GM18861 (cell line): ENCODE measurements around the gene KRTAP9-1.
"Not testable (repeated sequence)": the region's sequence is repeated elsewhere in the genome, so short reads cannot be mapped to it uniquely, and the experiment has no call there.

Source experiments
- ATAC-seq: cut with Tn5 transposase; IDR thresholded peaks from one replicate; pipeline ENCODE4 v1.9.1; 2021; ENCODE audit not compliant: unreplicated experiment

Gene KRTAP9-1, protein sequence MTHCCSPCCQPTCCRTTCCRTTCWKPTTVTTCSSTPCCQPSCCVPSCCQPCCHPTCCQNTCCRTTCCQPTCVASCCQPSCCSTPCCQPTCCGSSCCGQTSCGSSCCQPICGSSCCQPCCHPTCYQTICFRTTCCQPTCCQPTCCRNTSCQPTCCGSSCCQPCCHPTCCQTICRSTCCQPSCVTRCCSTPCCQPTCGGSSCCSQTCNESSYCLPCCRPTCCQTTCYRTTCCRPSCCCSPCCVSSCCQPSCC

DNA sequence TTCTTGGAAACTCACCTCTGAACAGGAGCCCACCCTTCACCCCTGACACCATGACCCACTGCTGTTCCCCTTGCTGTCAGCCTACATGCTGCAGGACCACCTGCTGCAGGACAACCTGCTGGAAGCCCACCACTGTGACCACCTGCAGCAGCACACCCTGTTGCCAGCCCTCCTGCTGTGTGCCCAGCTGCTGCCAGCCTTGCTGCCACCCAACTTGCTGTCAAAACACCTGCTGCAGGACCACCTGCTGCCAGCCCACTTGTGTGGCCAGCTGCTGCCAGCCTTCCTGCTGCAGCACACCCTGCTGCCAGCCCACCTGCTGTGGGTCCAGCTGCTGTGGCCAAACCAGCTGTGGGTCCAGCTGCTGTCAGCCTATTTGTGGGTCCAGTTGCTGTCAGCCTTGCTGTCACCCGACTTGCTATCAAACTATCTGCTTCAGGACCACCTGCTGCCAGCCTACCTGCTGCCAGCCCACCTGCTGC is at the start of gene KRTAP9-1:
KRTAP9-1 (plus strand) TSS at position 51 of the 482 bp plus-strand sequence; CDS start at position 51, 0 bp downstream.
- not testable (repeated sequence) for ATAC-seq

DNA sequence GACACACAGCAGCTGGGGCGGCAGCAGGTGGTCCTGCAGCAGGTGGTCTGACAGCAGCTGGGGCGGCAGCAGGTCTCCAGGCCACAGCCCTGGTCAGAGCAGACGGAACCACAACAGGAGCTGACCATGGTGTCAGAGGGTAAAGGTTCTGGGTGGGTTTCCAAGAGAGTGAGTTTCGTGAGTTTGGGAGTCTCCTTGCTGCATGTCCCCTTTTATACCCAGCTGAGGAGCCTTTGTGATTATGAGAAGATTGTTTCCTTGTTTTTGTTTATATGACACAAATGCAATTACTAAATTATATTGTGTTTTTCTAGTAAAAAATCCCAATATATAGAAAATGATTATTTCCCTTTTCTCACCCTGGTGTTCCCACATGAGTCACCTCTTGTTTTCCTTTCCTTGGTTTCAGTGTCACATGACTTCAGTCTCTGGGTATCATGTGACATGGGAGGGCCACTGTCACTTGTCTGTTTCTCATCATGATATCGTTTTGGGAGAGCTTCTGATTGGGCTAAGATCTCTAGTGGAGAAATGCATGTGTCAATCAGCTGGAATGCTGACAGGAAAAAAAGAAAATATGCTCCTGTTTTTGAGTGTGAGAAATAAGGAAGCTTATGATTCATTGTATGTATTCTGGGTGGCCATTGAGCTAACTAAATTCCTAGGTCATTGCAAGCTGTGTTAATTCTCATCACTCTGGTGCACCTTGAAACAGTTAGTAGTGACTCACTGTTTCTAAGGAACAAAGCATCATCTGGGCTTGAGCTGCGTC is 49.1 kb upstream of the KRTAP9-1 start, which contains the start of gene KRTAP4-6:
KRTAP4-6 (minus strand) TSS at position 185 of the 772 bp plus-strand sequence; CDS start at position 128, 57 bp downstream.
- ATAC-seq, result no peak

DNA sequence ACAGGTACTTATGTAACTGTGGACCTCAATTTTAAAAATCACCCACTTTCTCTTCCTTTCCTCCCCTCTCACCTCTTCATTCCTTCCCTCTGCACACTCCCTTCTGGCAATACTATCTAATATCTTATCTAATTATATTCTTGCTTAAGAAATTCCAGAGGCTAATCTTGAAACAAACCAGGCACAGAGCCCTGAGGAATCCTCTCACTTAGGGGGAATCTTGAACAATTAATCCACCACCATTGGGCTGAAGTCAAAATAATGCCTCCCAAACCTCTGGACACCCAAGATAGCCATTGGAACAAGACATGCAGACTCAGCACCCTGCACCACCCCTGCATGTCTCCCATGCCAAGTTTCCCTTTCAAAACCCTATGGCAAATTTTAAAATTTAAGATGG is 48.3 kb upstream of the KRTAP9-1 start:
- ATAC-seq, result no peak

DNA sequence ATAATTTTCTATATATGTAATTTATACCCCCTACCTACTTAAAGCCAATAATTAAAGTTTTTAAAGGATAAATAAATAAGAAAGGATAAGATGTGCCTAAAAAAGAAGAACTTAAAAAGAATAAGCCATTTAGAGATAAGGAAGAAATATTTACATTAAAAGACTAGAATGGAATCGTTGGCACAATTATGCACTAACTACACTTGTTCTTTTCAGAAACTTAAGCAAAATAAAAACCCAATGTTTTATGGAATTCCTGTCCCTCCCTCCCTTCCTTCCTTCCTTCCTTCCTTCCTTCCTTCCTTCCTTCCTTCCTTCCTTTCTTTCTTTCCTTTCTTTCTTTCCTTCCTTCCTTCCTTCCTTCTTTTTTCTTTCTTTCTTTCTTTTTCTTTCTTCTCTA is 44.8 kb upstream of the KRTAP9-1 start:
- ATAC-seq, result no peak

DNA sequence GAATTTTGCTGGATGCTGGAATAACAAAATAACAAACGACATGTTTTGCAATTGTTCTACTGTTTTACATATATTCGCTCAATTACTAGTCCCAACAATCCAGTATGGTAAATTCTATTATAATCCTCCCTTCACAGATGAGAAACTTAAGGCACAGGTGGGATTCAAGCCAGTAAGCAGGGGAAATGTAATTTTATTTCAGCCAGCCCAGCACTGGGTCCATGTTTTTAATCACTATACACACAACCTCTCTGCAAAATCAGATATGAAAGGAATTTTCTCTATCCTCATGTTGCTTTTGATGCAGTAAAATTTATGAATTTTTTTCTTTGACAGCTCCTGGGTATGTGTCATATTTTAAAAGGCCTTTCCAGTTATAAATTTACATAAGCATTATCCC is 44.4 kb upstream of the KRTAP9-1 start:
- ATAC-seq, result no peak

DNA sequence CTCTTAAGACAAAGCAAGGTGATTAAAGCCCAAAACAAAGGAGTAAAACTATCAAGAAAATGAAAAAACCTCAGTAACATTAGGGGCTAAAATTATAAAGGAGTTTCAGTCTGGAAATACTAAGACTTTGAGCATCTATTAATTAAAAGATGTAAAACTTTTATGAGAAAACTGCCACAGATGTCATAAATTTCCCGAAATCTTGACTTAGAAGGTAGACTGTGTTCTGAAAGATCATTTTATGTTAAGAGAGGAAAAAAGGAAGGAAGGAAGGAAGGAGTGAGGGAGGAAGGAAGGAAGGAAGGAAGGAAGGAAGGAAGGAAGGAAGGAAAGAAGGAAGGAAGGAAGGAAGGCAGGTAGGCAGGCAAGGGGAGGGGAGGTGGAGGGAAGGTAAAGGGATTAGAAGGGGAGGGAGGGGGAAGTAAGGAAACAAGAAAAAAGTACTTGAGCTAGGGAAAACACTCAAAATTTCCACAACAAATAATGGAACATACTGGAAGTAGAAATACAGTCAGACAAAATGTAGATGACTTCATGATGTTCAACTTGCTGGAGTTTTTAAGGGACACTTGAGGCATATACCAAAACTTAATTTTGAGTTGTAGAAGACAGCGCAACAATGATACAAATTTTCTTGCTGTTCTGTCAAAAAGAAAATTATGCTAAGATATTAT is 42.0 kb upstream of the KRTAP9-1 start:
- ATAC-seq, result no peak

DNA sequence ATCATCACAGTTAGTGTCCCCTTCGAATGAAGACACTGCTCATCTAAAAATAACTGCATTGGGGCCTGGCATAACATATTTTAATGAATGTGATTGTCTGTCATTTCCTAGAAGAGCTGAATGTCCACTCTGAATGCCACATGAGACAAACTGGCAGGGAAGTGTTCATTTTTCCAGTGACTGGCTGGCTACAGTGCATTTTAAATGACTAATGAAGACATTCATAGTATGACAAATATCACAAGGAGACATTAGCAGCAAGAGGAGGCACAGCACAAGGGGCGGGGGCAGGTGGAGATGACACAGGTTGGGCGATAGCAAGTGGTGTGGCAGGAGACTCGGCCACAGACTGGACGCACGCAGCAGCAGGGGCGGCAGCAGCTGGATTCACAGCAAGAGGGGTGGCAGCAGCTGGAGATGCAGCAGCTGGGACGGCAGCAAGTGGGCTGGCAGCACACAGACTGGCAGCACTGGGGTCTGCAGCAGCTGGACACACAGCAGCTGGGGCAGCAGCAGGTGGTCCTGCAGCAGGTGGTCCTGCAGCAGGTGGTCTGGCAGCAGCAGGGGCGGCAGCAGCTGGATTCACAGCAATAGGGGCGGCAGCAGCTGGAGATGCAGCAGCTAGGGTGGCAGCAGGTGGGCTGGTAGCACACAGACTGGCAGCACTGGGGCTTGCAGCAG is 40.6 kb upstream of the KRTAP9-1 start:
- not testable (repeated sequence) for ATAC-seq

DNA sequence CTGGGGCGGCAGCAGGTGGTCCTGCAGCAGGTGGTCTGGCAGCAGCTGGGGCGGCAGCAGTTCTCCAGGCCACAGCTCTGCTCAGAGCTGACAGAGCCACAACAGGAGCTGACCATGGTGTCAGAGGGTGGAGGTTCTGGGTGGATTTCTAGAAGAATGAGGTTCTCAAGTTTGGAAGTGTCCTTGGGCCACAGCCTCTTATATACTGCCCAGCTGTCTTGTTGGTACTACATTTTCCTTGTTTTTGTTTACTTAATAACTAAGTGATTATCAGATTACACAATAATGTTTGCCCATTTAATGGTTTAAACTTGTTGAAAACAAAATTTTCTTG is 40.1 kb upstream of the KRTAP9-1 start, which contains the start of gene KRTAP4-5:
KRTAP4-5 (minus strand) TSS at position 174 of the 334 bp plus-strand sequence; CDS start at position 116, 58 bp downstream.
- no peak for ATAC-seq

DNA sequence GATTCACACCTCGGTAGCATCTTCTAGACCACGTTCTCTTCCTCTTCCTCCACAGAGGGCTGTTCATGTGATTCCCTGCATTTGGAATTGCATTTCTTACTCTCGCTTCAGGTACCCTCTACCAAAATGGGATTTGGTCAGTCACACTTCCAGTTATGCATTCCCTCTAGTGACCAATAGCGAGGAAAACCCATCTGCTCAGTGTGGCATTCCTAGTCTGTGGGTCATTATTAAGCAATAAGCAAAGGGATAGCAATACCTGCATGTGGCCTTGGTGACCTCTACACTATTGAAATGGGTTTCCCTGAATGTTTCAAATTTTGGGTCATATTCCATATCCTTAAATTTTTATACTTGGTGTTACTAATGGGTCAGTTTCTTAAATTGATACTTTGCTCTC is 39.7 kb upstream of the KRTAP9-1 start:
- ATAC-seq, result no peak

DNA sequence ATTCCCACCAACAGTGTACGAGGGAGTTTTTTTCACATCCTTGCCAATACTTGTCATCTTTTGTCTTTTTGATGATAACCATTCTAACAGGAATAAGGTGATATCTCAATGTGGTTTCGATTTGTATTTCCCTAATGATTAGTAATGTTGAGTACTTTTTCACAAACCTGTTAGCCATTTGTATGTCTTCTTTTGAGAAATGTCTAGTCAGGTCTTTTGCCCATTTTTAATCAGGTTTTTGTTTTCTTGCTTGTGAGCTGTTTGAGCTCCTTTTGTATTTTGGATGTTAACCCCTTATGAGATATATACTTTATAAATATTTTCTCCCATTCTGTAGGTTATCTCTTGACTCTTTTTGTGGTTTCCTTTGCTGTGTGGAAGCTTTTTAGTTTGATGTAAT is 38.2 kb upstream of the KRTAP9-1 start:
- no peak for ATAC-seq

DNA sequence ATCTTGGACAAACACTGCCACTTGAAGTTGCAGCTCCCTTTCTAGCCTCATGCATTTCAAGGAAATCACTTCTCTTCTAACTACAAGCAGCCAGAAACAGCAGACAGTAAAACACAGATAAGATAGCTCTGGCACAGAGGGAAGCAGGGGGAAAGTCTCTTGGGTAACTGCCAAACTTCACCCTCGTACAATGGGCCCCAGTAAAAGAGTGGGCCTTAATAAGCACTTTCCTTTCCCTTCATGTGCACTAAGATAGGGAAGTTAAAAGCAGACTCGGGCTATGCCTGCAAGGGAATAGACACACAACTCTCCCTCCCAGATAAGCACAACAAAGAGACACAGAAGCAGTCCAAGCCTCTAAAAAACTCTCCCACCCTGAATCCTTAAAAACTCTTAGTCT is 35.8 kb upstream of the KRTAP9-1 start:
- ATAC-seq, result no peak

DNA sequence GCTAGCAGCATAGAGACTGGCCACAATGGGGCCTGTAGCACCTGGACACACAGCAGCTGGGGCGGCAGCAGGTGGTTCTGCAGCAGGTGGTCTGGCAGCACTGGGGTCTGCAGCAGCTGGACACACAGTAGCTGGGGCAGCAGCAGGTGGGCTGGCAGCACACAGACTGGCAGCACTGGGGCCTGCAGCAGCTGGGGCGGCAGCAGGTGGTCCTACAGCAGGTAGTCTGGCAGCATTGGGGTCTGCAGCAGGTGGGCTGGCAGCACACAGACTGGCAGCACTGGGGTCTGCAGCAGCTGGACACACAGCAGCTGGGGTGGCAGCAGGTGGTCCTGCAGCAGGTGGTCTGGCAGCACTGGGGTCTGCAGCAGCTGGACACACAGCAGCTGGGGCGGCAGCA is 29.5 kb upstream of the KRTAP9-1 start:
- not testable (repeated sequence) for ATAC-seq

DNA sequence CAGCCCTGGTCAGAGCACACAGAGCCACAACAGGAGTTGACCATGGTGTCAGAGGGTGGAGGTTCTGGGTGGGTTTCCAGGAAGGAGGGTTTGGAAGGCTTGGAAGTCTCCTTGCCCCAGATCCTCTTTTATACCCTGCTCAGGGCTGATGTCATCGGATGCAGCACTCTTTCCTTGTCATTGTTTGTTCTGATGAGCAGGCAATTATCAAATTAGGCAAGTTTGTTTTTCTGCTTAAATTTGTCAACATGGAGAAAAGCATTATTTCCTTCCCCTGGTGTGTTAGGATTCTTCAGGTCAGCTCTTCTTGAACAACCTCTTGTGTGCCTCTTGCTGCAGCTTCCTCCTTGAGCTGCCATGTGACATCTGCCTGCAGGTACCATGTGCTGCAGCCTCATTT is 29.0 kb upstream of the KRTAP9-1 start, which contains the start of gene KRTAP4-4:
KRTAP4-4 (minus strand) TSS at position 101 of the 400 bp plus-strand sequence; CDS start at position 44, 57 bp downstream.
- no peak for ATAC-seq

DNA sequence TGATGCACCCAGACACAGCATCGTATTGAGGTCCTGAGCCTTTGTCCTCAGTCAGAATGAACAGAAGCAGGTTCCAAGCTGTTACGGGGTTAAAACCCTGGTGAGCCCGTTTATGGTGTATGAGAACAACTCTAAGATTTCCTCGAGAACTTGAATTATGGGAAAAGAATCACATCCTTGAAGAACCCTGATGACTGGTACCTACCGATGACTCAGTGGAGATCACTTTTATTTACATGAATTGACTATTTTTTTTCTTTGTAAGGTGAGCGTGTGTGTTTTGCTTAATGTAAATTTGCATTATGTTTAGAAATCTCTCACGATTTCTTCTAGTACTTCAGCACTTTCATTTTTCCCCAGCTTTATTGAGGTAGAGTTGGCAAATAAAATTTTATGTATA is 25.9 kb upstream of the KRTAP9-1 start:
- no peak for ATAC-seq

DNA sequence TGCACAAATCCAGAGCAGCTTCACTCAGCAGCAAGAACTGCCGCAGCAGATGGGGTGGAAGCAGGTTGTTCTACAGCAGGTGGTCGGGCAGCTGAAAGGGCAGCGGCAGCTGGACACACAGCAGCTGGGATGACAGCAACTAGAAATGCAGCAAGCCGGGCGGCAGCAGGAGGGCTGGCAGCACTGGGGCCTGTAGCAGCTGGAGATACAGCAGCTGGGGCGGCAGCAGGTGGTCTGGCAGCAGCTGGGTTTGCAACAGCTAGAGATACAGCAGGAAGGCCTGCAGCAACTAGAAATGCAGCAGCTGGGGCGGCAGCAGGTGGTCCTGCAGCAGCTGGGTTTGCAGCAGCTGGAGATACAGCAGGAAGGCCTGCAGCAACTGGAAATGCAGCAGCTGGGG is 22.1 kb upstream of the KRTAP9-1 start:
- ATAC-seq, result no peak

DNA sequence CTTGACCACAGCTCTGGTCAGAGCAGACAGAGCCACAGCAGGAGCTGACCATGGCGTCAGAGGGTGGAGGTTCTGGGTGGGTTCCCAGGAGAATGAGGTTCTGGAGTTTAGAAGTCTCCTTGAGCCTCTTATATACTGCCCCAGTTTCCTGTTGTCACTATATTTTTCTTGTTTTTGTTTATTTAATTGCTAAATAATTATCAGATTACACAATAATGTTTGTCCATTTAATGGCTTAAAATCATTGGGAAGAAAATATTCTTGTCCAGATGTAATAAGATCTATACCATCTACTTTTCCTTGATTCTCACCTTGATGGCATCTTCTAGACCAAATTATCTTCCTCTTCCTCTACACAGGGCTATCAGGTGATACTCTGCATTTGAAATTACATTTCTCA is 21.6 kb upstream of the KRTAP9-1 start, which contains the start of gene KRTAP4-3:
KRTAP4-3 (minus strand) TSS at position 101 of the 400 bp plus-strand sequence; CDS start at position 52, 49 bp downstream.
- no peak for ATAC-seq

DNA sequence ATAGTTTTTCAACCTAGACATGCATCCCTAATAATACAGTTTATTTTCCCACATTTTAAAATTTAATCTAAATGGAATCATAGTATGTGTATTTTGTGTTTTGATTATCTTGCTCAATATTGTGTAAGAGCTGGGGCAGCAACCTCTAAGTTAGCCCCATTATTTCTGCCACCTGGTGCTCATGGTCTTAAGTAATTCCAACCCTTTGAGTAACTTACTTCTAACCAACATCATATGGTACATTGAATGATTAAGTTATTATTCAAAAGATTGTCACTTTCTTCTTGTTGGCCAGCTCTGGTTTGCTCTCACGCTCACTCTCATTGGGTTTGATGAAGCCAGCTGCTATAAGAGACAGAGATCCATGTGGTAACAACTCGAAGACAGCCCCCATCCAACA is 17.8 kb upstream of the KRTAP9-1 start:
- no peak for ATAC-seq

DNA sequence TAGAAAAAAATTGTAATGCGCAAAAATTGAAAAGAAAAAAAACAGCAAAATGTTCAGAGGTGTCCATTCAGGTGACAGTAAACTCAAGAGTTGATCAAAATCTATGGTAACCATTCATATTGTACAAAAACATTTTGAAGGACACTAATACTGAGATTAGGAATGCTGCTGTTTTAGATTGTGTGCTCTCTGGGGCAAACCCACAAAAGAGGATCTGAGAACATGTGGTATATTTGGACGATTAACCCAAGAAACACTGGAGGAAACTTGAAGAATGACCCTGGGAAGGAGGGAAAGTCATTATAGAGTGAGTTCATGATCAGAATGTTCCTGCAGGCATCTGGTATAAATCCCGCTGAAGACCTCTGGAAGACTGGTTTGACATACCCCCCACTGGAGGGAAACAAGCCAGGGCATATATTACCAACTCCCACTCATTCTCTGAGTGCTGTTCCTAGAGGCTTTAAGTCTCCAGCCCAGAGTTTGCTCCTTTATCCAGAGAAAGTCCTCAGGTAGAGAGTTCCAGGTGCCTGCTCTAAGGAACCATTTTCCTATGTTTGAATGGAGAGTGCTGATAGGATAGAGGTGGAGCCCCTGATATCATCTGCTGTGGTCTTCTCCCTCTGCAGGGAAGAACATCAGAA is 12.8 kb upstream of the KRTAP9-1 start:
- ATAC-seq, result no peak

DNA sequence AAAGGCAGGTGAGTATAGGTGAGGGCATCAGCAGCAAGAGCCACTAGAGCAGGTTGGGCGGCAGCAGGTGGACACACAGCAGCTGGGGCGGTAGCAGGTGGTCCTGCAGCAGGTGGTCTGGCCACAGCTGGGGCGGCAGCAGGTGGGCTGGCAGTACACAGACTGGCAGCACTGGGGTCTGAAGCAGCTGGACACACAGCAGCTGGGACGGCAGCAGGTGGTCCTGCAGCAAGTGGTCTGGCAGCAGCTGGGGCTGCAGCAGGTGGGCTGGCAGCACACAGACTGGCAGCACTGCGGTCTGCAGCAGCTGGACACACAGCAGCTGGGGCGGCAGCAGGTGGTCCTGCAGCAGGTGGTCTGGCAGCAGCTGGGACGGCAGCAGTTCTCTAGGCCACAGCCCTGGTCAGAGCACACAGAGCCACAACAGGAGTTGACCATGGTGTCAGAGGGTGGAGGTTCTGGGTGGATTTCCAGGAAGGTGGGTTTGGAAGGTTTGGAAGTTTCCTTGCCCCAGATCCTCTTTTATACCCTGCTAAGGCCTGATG is 11.9 kb upstream of the KRTAP9-1 start, which contains the start of gene KRTAP4-2:
KRTAP4-2 (minus strand) TSS at position 495 of the 545 bp plus-strand sequence; CDS start at position 438, 57 bp downstream.
- ATAC-seq, result no peak

DNA sequence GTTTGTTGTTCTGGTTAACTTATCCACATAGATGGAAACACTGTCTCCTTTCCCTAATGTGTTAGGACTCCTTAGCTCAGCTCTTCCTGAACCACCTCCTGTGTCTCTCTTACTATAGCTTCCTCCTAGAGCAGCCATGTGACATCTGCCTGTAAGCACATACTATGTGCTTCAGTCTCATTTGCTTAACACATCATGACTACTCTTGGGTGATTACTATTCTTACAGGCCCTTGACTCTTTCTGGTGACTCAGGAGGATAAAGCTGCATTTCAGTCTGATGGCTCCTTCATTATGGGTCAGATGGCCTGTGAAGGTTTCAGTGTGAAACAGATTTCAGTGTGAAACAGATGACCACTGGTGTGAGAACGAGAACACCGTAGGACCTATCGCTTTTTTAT is 11.3 kb upstream of the KRTAP9-1 start:
- ATAC-seq, result no peak
